ENCODE results near the gene PRPF40B.

PRPF40B gene

DNA sequence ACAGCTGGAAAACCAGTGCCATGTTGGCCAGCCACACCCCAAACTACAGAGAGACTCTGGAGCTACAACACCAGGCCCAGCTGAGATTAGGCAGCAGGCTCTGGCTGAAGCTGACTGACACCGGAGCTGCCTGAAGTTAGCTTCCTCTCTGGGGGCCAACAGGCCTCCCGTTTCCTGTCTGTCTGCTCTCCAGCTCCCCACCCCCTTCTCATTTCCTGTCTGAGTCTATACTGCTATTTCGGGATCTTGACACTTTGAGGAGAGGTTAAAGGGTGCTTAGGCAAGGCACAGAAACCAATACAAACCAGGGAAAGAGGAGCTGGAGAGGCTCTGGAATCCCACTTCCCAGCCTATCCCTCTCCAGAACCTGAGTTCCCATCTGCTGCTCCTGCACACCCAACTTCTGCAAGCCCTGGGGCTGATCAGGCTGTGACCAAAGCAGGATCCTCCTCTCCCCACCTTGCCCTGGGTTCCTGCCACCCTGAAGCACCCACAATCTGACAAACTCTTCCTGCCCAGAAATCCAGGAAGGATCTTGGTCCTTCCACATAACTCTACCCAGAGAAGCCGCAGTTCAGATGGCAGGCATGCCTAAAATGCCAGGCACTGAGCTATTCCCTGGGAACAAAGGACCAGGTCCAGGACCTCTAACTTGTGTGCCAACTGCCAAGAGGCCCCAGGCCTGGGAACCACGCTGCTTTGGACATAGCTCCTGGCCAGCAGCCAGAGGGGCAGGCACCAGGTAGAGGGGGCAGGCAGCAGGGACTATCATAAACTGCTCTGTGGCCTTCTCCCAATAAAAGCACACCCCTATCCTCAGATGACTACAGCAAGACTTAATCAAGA is 39.9 kb downstream of the PRPF40B start:
- TF ChIP-seq, protein P1, sequence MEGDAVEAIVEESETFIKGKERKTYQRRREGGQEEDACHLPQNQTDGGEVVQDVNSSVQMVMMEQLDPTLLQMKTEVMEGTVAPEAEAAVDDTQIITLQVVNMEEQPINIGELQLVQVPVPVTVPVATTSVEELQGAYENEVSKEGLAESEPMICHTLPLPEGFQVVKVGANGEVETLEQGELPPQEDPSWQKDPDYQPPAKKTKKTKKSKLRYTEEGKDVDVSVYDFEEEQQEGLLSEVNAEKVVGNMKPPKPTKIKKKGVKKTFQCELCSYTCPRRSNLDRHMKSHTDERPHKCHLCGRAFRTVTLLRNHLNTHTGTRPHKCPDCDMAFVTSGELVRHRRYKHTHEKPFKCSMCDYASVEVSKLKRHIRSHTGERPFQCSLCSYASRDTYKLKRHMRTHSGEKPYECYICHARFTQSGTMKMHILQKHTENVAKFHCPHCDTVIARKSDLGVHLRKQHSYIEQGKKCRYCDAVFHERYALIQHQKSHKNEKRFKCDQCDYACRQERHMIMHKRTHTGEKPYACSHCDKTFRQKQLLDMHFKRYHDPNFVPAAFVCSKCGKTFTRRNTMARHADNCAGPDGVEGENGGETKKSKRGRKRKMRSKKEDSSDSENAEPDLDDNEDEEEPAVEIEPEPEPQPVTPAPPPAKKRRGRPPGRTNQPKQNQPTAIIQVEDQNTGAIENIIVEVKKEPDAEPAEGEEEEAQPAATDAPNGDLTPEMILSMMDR (IDR thresholded peaks at IDR 0.05; ENCODE audit: low read depth, low read length): no peak
- DNase-seq (ENCODE audit: extremely low read depth, low read depth): peak; percentile 41

GRCh38 chr12:49664167-49664566 is 40.8 kb downstream of the PRPF40B start:
- no peak for DNase-seq (ENCODE audit: extremely low read depth, low read depth)
- TF ChIP-seq, protein P1 (IDR thresholded peaks at IDR 0.05; ENCODE audit: low read depth, low read length): no peak

DNA sequence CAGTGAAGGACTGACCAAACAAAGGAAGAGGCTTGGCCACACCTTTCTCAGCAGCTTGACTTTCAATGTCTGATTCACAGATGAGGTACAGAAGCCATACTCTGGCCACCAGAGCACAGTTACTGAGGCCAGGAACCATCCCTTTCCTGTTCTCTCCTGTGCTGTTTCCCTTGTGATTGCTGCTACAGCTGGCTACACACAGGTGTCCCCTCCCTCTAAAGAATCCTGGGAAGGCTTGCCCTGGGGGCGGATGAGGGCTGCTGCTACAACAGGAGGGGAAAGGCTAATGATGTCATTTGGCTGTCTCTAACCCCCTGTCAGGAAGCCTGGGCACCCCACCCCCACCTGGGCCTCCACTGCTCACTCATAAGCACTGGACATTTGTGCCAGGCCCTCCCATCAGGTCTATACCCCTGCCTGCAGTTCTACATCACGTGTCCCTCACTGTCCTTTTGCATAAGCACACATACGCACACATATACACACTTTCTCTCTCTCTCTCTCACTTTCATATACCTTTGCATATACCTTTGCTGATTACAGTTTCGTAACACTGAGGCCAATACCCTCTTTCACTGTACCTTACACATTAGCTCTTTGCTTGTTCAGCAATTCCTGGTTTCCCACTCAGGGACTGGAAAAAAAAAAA is 41.4 kb downstream of the PRPF40B start:
- no peak for DNase-seq (ENCODE audit: extremely low read depth, low read depth)
- TF ChIP-seq, protein P1 (IDR thresholded peaks at IDR 0.05; ENCODE audit: low read depth, low read length): no peak

- TF ChIP-seq, protein P1 (IDR thresholded peaks at IDR 0.05; ENCODE audit: low read depth, low read length): no peak
- DNase-seq (ENCODE audit: extremely low read depth, low read depth): no peak
Observed at GRCh38 chr12:49665384-49665783, 42.0 kb downstream of the PRPF40B start.

DNA sequence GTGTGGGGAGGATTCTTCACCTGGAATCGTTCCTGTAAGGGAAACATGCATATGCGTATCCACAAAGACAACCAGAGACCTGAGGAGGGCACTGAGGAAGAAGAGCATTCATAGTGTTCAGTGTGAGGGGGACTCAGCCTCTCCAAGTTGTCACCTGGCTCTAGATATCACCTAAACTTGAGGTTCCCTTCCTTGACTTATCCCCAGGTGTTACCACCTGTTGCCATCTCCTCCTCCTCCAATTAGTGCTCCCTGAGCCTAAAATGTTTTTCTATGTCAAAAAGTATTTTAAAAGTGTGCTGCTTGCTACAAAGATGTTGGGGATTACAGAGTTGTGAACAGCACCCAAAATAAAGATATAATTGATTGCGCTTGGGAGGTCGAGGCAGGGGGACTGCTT is 42.8 kb downstream of the PRPF40B start:
- no peak for DNase-seq (ENCODE audit: extremely low read depth, low read depth)
- TF ChIP-seq, protein P1 (IDR thresholded peaks at IDR 0.05; ENCODE audit: low read depth, low read length): no peak

DNA sequence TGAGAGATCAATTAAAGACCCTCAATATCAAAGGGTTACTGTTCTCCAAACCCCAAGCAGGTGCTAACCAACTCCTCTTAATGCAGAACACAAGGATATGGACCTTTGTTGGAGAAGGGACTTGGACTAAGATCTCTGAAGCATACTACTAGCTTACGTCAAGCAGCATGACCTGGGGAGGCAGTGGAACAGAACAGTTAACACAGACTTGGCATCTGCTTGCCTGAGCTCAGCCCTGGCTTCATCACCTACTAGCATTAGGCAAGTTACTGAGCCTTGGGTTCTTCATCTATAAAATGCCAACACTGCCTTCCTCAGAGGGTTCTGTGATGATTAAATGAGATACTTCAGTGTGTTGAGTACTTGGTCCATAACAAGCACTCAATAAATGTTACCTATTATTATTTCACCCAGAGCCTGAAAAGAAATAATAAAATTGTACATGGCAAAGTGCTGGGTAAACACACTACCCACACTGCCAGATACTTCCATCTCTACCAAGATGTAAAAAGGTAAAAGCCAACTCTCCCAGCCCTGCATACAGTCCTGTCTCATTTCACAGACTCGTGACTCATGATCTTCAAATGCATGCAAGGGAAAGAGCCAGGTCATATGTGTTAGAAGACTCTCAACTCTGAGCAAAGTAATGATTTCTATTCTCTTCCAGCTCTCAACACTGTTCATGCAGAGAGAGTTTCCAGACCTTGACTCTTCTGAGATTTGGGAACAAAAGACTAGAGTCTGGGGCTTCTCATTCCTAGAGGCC is 44.1 kb downstream of the PRPF40B start:
- no peak for DNase-seq (ENCODE audit: extremely low read depth, low read depth)

More for the DNA sequence above, 44.1 kb downstream of the PRPF40B start:
- TF ChIP-seq, protein P1 (IDR thresholded peaks at IDR 0.05; ENCODE audit: low read depth, low read length): no peak
